GM12874 (cell line): ENCODE data around the gene GPR179.

ENCODE experiments used
- TF ChIP-seq, protein P1 (sequence below): IDR thresholded peaks from 2 replicates; pipeline ENCODE4 v1.5.1; 2011; ENCODE audit warnings: low read depth, mild to moderate bottlenecking, control low read depth, low read length, moderate library complexity; ENCODE audit not compliant: insufficient read depth

GPR179 gene

DNA sequence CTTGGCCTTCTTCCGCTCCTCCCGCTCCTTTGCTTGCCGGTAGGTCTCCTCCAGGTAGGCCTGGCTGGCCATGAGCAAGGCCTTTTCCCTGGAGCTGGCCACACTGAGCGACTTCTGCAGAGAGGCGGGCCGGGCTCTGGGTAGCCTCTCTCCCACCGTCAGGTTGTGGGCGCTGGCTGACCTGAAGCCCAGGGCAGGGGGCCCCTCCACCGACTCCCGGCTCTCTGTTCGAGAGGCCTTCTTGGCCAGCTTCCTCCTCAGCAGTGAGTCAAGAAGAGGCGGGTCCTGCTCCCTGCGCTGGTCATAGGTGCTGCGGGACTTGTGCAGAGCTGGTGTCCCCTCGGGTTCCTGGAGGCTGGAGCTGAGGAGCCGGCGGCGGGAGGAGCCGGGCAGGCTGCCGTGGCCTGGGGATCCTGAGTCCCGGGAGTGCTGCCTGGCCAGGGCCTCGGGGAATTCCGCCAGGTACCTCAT, 12.8 kb downstream of the GPR179 start:
- TF ChIP-seq, protein P1, sequence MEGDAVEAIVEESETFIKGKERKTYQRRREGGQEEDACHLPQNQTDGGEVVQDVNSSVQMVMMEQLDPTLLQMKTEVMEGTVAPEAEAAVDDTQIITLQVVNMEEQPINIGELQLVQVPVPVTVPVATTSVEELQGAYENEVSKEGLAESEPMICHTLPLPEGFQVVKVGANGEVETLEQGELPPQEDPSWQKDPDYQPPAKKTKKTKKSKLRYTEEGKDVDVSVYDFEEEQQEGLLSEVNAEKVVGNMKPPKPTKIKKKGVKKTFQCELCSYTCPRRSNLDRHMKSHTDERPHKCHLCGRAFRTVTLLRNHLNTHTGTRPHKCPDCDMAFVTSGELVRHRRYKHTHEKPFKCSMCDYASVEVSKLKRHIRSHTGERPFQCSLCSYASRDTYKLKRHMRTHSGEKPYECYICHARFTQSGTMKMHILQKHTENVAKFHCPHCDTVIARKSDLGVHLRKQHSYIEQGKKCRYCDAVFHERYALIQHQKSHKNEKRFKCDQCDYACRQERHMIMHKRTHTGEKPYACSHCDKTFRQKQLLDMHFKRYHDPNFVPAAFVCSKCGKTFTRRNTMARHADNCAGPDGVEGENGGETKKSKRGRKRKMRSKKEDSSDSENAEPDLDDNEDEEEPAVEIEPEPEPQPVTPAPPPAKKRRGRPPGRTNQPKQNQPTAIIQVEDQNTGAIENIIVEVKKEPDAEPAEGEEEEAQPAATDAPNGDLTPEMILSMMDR, result no peak

DNA sequence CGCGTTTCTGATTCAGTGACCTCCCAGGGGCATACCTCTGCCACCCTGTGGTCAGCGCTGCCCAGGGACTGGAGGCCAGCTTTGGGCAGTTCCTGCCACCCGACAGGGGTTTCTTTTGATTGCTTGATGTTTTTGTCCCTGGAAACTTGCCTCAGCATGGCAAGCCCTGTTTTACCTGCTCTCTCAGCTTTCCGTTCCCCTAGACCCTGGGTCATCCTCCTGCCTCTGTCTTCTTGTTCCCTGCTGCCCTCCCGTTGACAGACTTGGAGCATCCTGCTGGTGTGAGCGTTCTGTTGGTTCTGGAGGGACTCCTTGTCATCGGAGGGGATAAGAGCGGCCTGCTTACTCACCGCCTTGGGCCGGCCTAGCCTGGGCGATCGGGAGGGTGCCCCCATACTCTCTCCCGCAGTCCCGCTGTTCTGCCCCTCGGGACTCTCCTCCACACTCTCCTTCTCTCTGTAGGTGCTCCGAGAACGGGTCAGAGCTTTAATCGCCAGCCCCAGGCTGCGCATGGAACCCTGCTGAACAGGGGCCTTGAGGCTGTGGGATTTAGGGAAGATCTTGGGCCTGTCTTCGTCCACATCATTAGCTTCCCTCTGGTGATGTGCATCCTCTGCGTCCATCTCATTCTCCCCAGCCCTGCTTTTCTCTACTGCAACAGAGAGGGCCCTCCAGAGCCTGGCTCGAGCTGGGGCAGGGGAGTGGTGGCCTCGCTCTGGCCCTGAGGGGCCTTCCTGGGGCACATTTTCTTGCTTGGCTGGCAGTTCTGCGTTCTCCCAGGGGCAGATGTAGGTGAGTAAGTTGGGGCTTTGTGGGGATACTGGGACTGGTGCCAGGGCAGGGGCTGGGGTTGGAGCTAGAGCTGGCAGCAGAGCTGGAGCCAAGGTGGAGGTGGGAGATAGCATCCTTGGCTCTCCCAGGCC, 13.7 kb downstream of the GPR179 start:
- TF ChIP-seq, protein P1, result no peak

GRCh38 chr17:38329284-38329683, 14.5 kb downstream of the GPR179 start:
- TF ChIP-seq, protein P1, result no peak

DNA sequence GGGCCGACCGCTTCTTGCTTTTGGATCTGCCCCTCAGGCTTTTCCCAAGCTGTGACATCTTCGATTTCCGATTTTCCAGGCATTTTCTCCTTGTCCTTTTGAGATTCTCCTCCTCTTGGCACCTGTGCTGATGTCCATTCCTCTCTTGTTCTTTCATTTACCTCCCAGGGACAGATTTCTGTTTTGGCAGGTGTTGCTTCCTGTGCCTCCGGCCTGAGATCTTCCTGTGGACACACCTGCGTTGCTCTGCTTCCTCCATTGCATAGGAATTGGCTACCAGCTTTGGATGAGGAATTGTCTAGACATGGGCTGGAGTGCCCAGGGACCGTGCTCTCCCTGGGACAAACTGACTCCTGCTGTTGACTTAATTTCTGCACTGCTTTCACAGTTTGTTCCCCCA, 15.1 kb downstream of the GPR179 start:
- TF ChIP-seq, protein P1, result no peak

GRCh38 chr17:38327936-38328335, 15.8 kb downstream of the GPR179 start:
- TF ChIP-seq, protein P1, result no peak

DNA sequence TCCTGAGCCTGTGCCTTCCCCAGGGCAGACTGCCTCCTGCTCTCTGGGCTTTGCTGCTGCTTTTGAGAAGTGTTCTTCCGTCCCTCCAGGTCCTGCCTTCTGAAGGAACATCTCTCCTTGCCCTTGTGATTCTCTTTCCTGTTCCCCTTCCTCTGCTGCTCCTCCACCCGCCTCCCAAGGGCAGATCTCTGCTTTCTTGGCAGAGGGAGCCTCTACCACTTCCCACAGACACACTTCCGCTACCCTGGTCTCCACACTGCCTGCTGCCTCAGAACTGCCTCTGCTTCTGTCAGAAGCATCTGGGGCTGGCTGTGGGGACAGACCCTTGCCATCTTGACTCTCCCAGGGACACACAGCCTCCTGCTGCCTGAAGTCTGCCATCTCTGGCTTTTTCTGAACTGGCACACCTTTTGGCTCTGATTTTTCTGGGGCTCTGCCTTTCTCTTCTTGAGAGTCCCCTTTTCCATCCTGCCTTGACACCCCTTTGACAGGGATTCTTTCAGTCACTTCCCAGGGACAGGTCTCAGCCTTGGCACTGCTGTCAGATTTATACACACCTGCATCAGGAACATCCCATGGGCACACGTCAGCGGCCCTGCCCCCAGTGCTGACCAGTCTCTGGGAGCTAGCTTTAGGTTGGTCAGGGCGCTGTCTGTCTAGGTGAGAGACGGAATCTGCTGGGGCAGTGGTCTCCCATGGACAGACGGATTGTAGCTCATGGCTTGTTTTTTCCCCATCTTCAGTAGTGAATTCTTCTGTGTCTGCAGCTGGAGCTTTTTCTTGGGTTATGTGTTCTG, 16.6 kb downstream of the GPR179 start:
- TF ChIP-seq, protein P1, result no peak

GRCh38 chr17:38325221-38325851, 18.4 kb downstream of the GPR179 start:
- TF ChIP-seq, protein P1, result no peak
